GM18502 (cell line): ENCODE measurements around the gene OARD1.

Experiments
- ATAC-seq: cut with Tn5 transposase; IDR thresholded peaks from one replicate; pipeline ENCODE4 v1.9.1; 2021; ENCODE audit warnings: mild to moderate bottlenecking; ENCODE audit not compliant: unreplicated experiment, poor library complexity

OARD1 gene

DNA sequence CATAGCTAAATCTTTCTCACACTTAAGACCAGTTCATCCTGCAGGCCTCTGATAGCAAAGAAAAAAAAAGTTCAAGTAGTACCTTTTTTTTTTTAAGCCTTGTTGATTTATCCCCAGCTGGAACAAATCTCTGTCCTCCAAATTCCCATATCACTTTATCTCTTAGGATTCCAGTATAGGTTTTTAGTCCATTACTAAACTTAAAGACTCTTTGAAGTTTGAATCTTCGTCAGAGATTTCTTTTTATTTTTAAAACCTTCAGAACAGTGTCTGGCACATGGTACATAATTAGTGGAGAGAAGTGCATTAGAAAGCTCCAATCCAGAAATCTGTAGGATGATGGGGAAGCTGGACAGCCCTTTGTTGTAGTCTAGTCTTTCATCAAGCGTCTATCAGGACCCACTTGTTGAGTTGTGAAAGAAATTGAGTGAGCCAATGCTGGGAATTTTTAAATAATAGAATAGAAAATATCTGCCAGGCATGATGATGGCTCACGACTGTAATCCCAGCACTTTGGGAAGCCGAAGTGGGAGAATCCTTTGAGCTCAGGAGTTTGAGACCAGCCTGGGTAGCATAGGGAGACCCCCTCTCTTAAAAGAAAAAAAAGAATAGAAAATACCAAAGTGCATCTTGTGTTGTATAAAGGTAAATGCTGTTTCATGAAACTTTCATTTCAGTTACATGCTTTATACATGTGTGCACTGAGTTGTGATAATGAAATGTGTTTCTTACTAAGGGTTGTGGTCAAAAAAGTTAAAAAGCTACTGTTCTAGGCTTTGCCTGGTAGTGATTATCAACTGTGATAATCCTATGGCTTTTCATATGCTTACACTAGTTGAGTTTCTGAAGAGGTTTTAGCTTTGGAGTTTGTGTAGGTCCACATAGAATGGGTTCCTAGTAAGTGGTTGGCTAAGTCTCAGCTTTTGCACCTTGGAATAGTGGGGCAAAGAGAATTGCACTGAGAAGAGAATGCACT is 3.8 kb upstream of the OARD1 start:
- ATAC-seq = no peak

DNA sequence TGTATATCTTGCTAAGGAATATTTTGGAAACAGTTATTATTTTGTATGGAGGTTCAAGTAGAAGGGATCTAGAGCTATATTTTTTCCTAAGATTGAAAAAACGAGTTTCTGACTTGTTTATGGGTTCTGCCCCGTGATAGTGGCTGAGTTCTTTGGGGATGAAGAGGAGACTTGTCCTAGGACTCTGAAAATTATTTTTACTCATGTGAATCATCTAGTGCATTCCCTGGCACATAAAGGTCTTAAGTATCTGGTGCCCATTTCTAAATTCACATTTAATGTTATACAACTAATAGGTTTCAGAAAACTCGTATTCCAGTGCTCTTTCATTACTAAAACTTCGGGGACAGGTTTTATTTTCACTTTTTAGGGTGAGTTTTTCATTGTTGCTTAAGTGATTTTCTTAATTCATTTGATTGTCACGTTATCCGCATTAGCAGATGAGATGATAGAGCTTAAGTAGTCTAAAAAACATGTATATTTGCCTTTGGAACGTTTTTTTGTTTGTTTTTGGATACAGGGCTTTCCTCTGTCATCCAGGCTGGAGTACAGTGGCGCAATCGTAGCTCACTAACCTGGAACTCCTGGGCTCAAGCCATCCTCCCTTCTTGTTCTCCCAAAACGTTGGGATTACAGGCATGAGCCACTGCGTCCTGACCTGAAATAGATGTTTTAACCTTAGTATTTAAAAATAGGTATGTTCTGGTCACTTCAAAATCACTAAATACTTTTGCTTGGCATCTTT is 2.7 kb upstream of the OARD1 start:
- no peak for ATAC-seq

DNA sequence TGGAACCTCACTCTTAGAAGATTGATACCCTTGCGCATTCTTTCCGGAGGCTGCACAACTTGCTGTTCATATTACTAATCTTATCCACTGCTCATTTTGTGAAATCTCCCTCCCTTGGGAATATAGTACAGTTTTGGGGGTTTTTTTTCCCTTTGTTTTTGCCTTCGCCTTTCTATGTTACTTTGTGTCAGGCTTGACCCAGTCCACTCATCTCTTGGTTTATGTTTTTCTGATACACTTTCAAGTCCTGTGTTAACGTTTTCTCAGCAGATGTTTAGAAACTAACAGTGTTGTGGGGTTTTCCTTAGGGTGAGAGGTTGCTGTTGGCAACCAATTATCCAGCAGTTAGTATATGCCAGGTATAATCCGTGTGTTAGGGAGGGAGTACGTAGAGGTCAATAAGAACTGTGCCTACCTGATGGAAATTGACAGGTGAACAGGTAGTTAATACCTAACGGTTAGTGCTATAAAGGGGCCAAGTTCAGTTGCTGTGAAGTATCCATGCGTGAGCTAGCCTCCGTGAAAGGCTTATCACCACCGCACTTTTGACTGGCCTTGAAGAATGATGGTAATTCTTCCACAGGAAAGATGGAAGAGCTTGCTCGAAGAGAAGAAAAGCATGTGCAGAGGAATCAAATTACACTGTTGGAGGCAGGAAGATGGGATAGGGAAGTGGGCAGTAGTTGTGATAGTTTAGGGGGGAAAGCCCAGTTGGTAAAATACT is 2.0 kb upstream of the OARD1 start:
- no peak for ATAC-seq

DNA sequence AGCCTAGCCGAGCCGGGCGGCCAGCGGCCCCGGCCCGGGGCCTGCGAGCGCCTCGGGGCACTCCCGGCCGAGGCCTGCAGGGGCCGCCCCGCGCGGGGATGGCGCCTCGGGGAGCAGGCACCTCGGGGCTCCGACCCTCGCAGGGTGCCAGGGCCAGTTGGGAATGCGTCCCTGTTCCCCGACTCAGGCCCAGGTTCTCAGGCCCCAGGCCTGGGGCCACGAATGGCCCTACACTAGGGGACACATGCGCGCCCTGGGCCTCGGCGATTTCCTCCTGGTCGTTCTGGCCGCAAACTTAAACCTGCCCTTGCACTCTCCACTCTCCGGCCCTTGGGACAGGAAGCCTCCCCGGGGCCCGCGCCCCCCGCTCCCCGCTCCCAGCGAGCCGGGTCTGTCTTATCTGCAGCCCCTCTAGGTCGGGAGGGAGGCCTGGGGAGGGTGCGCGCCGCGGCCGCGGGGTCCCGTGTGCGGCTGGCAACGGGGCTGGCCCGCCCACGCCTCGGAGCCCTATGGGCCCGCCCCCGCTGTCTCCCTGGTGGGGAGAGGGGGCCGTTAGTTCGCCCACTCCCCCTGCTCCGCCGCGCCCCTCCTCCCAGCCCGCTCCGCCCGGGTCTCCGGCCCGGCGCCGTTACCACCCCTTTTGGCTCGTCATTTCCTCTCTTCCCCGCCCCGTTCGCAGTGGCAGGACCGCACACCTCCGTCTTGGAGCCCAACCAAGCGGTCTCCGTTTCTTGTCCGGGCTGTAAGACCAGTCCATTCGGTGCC is 1.2 kb upstream of the OARD1 start:
- ATAC-seq = peak; percentile 35

DNA sequence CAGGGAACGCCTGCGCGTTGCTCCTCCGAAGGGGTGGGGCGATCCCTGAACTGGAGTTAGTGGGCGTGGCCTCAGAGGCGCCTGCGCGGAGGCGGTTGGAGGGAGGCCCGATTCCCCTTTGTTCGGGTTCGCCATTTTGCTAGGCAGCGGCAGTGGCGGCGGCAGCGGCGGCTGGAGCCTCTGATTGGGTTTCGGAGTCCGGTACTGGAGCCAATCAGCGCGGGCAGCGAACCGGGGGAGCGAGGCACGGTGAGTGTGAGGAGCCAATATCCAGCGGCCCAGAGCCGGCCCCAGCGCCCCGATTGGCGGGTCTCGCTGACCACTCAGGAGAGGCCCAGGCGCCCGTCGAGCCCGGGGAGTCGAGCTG is 663 bp upstream of the OARD1 start, which contains the start of gene NFYA:
Gene NFYA, plus strand, starts transcription at position 139 of the 367 bp plus-strand sequence. CDS start 6,116 bp downstream, outside the sequence.
- ATAC-seq = peak; percentile 62

DNA sequence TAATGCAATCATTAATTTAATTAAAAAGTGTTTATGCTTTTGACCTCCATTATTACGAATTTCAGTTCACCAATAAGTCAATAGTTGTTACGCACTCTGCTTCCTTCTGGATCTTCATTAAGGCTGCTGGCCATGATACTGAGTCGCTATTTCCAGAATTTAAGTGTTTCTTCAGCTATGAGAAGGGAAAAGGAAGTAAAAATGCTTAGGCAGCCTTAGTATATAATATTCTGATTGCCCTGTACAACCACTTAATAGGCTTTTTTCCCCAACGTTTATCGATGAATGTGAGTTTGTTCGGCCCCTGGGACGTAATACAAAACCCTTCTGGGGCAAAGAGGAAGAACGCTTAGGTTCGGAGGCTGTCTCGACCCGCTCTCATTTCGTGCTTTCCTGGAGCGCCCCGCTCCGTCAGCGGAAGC is 644 bp downstream of the OARD1 start:
- ATAC-seq = no peak

DNA sequence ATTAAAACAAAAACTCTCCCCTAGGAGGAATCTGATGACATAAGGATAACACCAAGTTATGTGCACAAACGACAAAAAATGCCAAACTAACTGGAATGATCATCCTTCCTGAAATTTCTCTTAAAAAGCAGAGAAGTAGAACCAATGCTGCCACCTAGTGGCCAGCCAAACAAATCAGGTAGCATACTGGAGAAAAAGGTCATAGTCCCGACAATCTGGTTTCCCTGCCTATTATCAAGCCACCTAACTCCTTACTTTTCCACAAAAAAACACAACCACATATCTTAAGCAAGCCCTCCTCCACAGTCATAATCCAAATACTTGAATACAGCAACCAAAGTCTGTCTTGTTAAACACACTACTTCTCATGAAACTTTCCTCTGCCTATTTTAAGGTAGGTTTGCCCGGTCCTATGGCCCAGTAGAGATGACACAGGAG is 5.3 kb downstream of the OARD1 start:
- no peak for ATAC-seq

DNA sequence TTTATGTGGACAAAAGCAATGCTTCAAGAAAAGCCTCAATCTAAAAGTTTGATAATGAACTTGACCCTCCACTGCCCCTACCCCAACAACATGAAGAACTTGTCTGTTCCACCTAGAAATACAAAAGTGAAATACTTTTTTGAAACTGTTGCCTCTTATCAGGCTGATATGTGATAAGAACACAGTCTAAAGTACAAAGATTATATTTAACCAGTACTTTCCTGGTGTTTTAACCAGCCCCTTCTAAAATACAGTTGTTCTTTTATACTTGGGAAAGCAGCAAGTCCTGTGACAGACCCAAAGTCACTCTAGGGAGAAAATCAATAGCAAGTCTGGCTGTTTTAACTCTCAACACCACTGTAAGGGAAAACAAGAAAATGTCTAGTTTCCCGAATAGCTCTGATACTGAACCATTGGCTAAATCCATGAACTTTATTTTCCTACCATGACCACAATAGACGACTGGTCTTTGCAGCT is 6.6 kb downstream of the OARD1 start:
- ATAC-seq = no peak

DNA sequence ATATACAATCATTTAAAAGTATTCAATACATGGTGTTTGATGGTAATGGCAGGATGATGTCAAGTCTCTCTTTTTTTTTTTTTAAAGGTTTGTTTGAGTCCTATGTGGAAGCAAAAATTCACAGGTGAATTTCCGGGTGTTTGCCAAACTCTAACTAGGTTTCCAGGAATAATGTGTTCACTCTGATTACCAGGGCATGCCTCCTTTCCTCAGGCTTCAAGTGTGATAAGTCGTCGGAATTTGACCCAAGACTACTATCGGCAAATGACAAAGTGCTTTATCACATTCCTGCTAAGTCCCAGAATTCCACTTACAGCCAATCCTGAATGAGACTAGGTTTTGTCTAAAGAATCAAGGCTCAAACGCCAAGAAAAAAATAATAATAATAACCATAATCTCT is 7.3 kb downstream of the OARD1 start:
- ATAC-seq = no peak

DNA sequence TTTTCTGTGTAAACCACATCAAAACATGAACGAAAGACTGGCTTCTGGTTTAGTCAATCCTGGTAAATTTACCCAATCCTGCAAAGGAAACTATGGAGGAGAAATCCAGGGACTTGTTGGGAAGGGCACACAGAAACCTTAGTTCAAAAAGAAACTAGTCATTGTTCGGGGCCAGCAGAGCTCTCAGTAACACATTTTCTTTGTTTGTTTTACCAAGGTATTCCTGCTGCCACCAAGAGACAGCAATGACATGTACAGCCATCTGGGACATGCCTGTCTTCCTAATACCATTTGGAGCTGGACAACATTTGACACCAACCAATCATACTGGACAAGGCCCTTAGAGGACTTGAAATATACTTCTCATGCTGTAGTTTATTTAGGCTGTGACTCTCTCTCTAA is 8.3 kb downstream of the OARD1 start:
- ATAC-seq = no peak

DNA sequence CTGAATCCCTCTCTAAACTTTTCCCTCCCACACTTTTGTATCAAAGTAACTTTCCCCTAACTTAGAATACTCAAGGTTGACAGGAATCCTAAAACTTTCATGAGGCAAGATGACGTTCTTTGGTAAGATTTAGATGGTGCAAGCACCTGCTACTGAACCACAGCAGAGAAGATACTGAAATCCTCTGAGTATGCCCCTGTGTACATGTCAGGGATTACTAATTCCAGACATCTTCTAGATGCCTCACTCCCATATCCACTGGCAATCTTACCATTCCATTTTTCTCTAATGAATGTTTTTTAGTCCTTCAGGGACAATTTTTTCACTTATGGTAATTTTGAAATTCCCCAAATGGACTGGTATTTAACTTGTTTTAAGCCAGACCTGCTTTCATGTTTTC is 10.1 kb downstream of the OARD1 start:
- ATAC-seq = no peak

DNA sequence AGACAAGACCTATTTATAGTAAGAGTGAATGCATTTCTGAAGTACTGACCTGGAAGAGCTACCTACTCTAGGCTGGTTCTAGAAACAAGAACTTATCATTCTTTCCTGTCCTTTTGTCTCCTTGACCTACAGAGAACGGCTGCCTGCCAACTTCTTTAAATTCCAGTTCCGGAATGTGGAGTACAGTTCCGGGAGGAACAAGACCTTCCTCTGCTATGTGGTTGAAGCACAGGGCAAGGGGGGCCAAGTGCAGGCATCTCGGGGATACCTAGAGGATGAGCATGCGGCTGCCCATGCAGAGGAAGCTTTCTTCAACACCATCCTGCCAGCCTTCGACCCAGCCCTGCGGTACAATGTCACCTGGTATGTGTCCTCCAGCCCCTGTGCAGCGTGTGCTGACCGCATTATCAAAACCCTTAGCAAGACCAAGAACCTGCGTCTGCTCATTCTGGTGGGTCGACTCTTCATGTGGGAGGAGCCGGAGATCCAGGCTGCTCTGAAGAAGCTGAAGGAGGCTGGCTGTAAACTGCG is 10.9 kb downstream of the OARD1 start:
- no peak for ATAC-seq

DNA sequence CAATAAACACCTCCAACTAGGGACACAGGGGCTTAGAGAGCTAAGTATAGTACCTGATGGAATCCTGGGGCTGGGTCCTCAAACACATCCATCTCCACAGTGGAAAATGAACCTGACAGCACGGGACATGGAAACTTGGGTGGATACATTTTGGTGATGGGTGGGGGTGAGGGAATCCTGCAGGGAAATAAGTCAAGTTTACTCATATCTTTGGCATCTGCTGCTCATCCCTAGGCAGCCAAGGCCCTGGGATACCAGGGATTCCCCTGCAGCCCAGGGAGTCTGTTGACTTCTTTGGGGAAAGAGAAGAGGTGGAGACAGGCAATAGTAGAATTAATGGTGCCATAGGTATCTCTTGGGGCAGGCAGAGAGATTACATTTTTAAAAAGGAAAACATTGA is 12.6 kb downstream of the OARD1 start:
- no peak for ATAC-seq

DNA sequence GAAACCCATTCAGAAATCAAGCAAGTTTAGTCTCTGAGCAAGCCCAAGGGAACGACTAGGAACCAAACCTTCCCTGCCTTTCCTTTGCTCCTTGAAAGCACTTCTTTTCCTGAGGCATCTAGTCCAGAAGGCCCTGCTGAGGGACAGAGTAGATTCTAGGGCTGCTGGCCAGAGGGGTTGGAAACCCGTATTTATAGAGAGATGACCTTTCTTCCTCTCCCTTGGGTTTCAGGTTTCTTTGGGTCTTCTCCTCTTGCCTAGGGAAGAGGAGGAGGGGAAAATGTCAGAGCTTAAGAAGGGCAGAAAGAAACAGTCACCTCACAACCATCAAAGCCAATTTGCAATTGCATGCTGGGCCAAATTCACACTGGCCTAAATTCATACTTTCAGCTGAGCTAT is 13.4 kb downstream of the OARD1 start:
- no peak for ATAC-seq

DNA sequence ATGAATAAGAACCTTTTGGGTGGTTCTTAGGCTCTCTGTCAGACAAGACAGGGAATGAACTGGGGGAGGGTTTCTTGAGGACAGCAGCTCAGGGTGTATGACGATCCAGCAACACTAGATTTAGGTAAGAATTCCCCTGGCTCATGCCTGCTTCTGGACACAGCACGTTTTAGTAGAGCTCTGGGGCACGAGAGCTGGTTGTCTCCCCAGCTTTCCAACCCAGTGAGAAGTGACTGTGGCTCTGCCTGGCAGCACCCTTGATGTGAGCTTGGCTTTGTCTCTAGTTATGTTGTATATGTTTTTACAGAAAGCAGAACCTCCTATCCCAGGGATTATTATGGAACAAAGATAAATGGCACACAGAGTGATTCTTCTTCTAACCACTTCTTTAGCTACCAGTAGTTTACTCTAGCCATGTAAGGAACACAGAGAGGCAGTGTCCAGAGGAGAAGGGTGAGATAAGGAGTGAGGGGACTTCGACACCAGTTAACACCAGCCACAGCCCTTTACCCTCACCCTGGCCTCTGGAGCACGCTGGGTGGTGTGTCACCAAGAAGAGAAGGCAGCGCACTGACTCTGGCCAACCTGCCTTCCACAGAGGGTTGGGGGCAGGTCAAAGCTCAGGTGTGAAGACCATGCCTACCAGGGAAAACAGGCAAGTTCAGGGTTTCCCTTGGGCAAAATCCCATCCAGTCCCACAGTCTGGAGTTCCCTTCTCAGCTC is 15.2 kb downstream of the OARD1 start:
- ATAC-seq = no peak

DNA sequence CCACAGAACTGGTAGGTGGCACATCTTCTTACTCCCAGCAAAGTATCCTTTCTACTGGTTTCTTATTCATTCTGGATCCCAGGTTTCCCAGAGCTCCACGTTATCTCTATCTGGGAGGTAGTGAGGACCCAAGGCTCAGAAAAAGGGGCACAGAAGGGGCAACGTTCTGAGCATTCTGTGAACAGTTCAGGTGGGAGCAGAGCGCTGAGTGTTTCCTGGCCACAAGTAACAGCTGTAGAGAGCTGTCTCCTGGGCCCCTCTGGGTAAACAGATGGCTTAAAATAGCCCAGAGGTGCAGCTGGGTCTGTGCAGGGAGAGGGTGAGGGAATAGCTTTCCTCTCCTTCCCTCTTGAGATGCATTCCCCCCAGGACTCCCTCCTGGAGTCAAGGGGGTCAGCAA is 17.0 kb downstream of the OARD1 start:
- no peak for ATAC-seq

DNA sequence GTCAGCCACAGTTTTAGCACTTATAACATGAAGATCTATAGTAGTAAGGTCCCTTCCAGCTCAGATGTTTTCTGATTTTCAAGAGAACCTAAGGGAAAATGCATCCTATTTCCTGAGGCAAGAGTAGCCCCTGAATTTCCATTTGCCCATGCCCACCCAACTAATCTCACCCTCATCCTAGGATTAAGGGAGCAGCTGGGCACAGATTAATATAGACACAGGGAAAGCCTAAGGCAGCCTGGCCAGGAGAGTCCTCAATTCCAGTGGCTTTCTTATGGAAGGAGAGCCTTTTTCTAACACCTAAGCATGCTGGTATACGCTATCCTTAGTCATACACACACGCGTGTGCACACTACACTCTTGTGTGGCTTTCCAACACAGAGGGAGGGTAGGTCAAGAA is 17.6 kb downstream of the OARD1 start:
- ATAC-seq = no peak

DNA sequence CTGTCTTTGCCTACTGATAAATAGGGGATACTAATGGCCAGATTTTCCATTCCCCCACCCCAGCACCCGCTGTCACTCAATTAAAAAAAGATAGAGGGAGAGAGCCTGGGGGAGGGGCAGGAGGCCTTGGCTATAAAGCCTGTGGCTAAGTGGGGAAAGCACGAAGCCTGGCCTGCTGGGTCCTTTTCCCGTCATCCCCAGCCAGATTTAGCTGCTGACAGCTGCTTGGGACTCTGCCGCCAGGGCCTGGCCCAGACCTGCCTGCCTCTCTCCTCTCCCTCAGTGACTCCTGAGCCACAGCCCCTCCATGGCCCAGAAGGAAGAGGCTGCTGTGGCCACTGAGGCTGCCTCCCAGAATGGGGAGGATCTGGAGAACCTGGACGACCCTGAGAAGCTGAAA is 19.1 kb downstream of the OARD1 start, which contains the start of gene APOBEC2:
Gene APOBEC2, plus strand, starts transcription at position 162 of the 400 bp plus-strand sequence. Its CDS starts 146 bp downstream, at position 308.
- no peak for ATAC-seq

DNA sequence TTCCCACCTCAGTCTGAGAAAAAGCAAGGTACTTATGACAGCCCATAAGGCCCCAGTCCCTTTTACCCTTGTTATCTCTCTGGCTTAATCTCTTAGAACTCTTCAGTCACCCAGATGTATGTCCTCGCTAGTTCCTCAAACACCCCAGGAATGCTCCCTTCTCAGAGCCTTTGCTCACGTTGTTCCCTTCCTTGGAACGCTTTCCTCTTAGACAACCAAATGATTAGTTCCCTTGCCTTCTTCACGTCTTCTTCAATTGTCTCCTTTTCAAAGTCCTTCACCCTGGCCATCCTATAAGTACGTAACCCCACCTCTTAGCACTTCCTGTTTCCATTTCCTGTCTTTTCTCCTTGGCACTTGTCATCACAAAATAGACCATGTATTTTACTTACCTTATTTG is 20.3 kb downstream of the OARD1 start:
- ATAC-seq = no peak
